GM21360 (cell line): Measurements from ENCODE around the gene GPHB5.
"Not testable (repeated sequence)": the region's sequence is repeated elsewhere in the genome, so short reads cannot be mapped to it uniquely, and the experiment has no call there.

Source experiments
- ATAC-seq: cut with Tn5 transposase; IDR thresholded peaks from one replicate; pipeline ENCODE4 v1.9.1; 2021; ENCODE audit warnings: mild to moderate bottlenecking, moderate library complexity; ENCODE audit not compliant: unreplicated experiment

Gene GPHB5

DNA sequence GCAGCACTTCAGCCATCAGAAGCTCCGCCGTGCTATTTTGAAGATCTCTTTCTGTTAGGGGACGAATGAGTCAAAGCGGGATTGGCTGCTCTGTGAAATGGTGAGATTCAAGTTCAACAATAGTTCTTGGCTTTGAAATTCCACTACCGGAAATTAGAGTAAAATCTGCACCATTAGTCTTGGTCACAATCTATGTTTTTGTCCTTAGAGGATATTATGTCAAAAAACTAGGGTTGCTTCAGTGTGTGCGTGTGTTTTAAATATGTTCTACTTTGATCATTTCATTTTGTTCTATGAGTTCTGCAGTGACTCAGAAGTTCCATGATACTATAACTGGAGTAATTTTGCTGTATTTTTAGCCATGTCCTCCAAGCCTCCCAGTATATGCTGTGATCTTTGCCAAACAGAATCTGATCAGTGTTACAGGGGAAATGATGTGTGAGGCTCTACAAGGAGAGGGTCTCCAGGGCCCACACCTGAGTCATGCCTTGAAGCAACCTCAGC lies 22.6 kb downstream of the GPHB5 start:
- no peak for ATAC-seq

DNA sequence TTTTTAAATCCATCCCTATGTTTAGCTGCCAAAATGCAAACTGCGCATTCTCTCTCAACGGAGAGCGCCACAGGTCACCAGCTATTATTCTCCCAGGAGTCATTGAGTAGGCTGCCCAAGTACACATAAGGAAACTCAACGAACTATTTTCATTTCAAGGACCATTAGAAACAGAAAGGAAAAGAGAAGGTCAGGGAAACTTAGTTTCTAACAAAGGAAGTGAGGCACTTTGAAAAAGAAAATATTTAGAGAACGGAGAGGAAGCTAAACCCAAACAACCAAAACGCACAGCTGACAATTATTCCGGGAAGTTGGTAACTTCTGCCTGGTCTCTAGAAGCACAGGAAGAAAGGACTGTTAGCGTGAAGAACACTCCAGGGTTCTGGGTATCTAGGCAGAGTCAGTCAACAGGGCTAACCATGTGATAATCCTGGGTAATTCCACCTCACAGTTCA lies 23.5 kb downstream of the GPHB5 start:
- ATAC-seq: no peak

DNA sequence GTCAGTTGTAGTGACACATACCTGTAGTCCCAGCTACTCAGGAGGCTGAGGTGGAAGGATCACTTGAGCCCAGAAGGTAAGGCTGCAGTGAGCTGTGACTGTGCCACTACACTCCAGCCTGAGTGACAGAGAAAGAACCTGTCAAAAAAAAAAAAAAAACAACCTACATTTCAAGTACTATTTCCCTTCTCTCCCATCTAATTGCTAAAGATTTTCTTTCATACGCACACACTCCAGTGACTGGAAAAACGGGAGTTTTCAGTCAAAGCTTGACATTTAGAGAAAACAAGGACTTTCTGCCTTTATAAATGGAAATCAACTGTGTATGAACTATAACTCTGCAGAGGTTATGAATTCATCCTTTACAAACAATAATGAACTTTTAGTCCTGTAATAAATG lies 25.9 kb downstream of the GPHB5 start:
- ATAC-seq: no peak

- ATAC-seq: no peak
These were observed 27.8 kb downstream of the GPHB5 start for GRCh38 chr14:63290741-63291430.

DNA sequence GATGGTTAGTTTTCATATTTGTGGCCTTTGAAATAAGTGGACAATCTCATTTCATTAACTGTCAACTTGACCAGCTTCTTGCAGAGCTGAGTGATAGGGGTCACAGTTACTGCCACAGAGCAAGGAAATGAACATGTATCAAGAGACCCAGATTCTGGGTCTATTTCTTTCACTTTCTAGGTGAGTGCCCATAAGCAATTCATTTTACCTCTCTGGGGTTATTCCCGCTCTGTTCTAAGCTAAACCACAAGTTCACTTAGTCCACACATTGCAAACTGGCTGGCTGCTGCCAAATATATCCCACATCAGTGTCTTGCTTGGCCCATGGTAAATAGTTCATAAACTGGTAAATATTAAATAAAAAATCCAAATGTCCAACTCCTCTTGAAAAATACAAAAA lies 29.9 kb downstream of the GPHB5 start:
- no peak for ATAC-seq

GRCh38 chr14:63287666-63288483 lies 30.9 kb downstream of the GPHB5 start:
- no peak for ATAC-seq

DNA sequence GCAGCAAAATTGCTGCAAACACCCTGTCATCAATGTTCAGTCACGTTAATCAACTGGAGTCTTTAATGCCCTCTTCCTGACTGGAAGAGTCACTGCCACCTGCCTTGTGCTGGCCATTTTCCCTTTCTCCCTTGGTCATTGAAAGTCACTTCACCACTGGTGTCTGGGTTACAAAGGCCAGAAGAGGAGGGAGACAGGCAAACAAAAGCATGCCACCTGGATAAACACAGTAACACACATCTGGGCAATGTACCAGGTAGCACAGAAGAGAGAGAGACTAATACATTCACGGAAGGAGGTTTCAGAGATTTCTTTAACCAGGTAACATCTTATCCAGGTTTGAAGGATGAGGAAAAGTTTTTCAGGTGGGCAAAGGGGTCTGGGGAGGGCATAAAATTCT lies 32.7 kb downstream of the GPHB5 start:
- no peak for ATAC-seq

- ATAC-seq: no peak
These were observed 34.9 kb downstream of the GPHB5 start for GRCh38 chr14:63283884-63284248.

- ATAC-seq: no peak
These were observed 35.5 kb downstream of the GPHB5 start for GRCh38 chr14:63282997-63283883.

GRCh38 chr14:63279933-63280332 lies 38.8 kb downstream of the GPHB5 start:
- ATAC-seq: not testable (repeated sequence)

DNA sequence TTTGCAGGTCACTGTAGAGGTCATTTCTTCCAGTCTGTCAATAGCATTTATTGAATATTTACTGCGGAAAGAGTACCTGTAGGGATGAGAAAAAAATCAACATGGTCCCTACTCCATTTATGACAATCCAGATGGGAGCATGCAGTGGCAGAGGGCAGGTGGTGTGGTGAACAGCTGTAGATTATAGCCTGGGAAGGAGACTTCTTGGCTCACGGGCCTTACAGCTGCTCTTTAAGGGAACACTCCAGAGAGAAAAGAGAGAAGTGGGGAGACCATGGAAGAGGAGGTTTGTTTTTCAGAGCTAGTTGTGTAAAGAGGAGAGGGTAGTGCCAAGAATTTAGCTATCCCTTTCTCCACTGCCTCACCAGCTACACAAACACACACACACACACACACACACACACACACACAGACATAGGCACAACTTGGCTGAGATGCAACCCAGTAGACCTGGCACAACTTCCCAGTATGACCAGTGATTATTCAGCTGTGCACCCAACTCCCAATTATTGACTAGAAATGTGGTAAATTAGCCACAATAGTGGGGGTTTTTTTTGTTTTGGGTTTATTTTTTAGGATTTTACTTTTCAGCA lies 41.0 kb downstream of the GPHB5 start:
- no peak for ATAC-seq

DNA sequence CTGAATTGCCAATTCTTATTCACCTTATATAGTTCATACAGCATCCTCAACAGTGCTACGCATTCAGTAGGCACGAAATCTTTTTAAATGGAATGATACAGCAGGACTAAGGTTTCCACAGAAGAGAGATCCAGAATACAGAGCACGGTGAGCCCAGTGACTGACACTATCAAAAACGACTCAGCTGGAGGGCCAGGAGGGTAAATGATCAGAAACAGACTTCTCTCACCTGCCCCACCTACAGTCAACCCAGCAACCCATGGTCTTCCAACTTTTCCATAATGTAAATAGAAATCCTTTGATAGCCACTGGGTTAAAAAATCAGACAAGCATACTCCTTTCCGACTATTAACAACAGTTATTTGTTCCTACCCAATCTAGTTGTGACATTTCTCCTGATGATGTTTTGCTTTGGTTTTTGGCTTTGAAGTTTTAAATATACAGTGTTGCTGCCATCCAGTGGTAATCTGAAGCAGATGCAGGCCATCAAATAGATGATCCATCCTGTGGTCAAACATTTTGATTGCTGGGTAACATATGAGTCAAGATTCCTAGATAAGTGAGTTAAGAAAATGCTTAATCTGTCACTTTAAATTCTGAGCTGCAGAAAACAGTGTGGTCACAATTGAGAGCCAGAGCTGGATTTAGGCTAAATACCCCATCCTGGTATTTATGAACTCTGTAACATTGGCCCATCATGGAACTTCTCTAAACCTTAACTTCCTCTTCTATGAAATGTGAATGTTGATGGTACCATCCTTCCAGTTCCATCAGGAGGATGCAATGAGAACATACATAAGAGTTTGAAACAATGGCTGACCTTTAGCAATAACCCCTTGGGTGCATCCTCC lies 42.0 kb downstream of the GPHB5 start:
- ATAC-seq: no peak

GRCh38 chr14:63276016-63276415 lies 42.7 kb downstream of the GPHB5 start:
- no peak for ATAC-seq

- no peak for ATAC-seq
These were observed 43.1 kb downstream of the GPHB5 start for GRCh38 chr14:63275611-63276010.

DNA sequence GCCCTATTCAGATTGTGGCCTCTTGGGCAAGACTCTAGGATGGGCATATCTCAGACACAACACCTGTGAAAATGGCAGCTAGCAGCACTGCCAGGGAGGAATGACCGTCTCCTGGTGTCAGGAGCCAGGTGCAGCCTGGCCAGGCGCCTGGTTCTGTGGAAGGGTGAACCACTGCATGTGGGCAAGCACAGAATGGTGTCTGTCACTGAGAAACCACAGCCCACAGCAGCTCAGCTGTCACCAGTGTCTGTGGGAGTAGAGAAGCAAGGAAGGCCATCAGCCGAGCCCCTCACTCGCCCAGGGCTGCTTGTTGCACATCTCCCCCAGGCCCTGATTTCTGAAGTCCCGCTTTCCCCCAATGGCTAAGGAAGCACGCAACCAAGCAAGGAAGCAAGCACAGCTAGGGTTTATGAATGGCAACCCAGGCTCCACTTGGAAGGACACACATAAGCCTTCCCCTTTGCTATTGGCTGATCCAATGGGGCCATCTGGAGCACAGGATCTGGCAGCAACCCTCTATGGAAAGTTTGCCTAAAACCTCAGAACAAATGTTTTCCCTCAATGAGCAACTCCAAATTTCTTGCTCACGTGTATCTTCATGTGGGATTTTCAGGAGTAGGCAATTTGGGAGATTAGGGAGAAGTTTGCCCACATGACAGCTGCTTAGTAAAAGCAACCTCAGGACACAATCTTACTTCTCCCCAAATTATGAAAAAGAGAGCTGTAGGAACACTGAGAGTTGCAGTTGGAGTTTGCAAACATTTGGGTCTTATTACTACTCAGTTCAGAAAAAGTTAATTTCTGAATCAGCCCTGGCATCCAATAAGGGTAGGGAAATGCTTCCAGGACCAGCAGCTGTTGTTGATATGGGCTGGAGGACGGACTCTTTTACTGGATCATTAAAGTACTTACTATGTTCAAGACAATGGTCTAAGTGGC lies 44.7 kb downstream of the GPHB5 start:
- ATAC-seq: no peak

DNA sequence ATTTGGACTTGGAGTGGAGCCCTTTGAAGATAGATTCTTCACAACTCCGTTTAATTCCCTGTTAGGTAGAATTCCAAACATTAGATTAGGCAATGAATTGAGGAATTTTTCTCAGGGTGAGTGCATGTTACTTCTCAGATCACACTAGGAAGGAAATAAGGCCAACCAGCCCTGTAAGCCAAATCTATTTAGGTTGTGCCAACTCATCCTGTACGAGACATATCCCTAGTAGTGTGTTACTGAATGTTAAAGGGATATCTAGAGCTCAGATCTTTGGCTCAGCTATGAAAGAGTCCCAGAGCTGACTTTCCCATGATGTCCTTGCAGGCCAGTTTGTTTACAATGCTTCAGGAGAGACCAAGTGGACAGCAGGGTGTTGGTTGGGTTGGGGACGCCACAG lies 45.6 kb downstream of the GPHB5 start:
- ATAC-seq: no peak

GRCh38 chr14:63269561-63270225 lies 49.0 kb downstream of the GPHB5 start:
- ATAC-seq: no peak

GRCh38 chr14:63268771-63269170 lies 50.0 kb downstream of the GPHB5 start:
- ATAC-seq: no peak
